OCI-LY3 (cell line): ENCODE measurements around the gene IL1RAPL1.

Source experiments
- CTCF ChIP-seq: fragments of 200-600, 300-600 bp; sonication (generic); IDR thresholded peaks from 2 replicates; pipeline ENCODE4 v1.5.1; 2014; ENCODE audit warnings: antibody characterized with exemption, low read length, low read depth
- EZH2phosphoT487 ChIP-seq: fragments of 200-600 bp; shearing (Covaris generic); IDR thresholded peaks from 2 replicates; pipeline ENCODE4 v1.6.1; 2018; ENCODE audit warnings: antibody characterized with exemption, mixed run types, low read depth

- TF ChIP-seq CTCF (no peak), EZH2phosphoT487 (no peak)
Observed at GRCh38 chrX:28998609-28999135, 411.4 kb downstream of the IL1RAPL1 start.
